K562 treated with DMSO at 1 percent for 48 hours (cell line): ENCODE measurements around the gene GPATCH3. TPM values are rescaled to one million over a fixed set of nuclear protein-coding genes. Genes with fewer than 3 reads are reported as not detected.

Experiments
- total RNA-seq: library from RNA; unstranded; fragments of 300-600 nt; gene quantifications from 2 replicates; pipeline ENCODE4 v1.2.3, GENCODE V29; 2022; ENCODE audit warnings: low replicate concordance; ENCODE audit errors: extremely low read depth

Gene GPATCH3, protein sequence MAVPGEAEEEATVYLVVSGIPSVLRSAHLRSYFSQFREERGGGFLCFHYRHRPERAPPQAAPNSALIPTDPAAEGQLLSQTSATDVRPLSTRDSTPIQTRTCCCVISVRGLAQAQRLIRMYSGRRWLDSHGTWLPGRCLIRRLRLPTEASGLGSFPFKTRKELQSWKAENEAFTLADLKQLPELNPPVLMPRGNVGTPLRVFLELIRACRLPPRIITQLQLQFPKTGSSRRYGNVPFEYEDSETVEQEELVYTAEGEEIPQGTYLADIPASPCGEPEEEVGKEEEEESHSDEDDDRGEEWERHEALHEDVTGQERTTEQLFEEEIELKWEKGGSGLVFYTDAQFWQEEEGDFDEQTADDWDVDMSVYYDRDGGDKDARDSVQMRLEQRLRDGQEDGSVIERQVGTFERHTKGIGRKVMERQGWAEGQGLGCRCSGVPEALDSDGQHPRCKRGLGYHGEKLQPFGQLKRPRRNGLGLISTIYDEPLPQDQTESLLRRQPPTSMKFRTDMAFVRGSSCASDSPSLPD
- total RNA-seq = not detected in 2 replicates

DNA sequence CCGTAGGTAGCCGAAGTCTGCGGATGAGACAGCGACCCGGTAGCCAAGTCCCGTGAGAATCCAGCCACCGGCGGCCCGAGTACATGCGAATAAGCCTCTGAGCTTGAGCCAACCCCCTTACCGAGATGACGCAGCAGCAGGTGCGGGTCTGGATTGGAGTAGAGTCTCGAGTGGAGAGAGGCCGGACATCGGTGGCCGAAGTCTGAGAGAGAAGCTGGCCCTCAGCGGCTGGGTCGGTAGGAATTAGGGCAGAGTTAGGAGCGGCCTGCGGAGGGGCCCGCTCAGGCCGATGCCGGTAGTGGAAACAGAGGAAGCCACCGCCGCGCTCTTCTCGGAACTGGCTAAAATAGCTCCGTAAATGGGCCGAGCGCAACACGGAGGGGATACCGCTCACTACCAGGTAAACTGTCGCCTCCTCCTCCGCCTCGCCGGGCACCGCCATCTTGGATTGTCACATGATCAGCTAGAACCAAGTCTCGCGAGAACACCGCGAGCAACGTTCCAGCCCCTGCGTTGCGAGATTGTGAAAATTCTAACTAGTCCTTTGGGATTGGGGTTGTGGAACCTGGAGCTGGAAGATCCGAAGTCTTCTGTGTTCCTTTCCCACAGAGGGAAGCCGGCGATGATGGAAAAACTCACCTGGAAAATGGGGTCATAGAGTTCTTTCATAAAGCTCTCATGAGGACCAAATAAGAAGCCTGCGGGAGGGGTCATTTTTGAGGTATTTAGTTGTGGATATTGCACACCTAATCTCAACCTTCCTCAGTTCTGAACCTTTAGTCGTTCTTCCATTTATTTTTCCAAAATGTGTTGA lies at the start of gene GPATCH3:
GPATCH3 (minus strand) TSS at position 467 of the 814 bp plus-strand sequence; CDS start at position 442, 25 bp downstream.

DNA sequence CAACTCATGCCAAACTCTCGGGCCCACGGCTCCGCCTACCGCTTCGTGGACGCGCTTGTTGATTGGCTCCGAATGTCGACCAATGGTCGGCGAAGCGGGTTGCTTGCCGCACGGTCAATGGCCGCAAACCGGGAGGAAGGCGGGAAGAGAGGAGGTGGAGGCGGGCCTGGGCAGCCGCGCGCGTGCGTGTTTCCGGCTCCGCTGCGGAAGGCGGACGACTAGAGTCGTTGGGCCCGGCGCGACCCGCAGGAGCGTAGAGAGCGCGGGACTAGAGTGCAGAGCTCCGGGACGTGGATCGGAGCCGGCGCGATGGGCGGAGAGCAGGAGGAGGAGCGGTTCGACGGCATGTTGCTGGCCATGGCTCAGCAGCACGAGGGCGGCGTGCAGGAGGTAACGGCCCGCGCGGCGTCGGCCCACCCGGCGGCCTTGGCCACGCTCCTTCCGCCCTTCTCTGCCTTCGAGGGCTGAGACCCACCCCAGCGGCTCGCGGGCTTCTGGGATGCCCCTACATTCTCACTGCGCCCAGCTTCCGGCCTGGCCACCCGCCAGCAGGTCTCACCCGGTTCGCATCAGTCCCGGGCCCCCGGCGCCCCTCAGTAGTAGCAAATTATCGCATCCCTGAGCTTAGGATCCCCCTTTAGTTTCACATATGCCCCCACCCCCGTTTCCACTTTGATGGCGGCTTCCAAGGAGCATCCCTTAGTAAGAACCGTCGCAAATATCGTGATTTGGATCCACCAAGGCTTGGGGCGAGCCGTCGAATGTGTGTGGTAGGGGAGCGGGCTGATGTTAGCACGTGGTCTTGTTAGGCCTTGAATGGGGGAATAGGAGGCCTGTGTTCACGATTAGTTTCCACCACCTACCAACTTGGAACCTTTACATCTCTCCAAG lies 21.5 kb upstream of the GPATCH3 start, which contains the start of gene NUDC:
NUDC (plus strand) TSS at position 204 of the 891 bp plus-strand sequence; CDS start at position 310, 106 bp downstream.

DNA sequence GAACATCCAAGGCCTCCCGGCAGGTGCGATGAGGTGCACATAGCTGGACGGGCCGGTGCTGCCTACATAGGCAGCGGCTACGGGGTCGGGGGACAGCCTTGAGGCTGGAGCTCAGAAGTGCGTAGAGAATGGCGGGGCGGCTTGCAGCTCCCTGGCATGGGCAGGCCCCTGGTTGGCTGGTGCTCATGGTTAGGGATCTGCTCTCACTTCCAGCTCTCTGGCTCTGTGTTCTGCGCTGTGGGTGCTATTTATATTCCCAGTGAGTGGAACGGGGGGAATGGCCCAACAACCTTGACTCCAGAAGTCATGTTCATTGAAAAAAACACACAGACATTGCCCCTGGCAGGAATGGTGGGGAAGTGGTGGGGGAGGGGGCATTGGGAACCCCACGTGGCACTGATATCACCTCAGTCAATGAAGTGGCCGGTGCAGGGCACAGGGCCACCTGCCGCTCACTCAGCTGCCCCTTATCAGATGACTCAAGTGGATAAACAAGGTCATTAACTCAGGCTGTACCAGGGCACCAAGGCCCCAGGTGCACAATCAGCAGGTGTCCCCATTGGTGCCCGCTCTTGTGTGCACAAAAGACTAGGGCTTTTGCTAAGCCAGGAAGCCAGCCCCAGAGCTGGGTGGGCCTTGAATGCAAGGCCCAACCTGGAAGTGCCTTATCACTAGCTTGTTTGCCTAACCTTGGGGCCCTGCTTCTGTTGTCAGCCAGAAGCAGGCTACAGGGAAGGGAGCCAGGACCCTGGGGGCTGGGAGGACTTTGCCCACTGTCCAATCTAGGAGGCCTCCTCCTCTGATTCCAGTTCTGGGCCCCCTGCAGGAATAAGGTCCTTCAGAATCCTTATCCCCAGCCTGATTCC lies 13.7 kb upstream of the GPATCH3 start, which contains the start of gene NR0B2:
NR0B2 (minus strand) TSS at position 222 of the 866 bp plus-strand sequence; CDS start at position 187, 35 bp downstream.

DNA sequence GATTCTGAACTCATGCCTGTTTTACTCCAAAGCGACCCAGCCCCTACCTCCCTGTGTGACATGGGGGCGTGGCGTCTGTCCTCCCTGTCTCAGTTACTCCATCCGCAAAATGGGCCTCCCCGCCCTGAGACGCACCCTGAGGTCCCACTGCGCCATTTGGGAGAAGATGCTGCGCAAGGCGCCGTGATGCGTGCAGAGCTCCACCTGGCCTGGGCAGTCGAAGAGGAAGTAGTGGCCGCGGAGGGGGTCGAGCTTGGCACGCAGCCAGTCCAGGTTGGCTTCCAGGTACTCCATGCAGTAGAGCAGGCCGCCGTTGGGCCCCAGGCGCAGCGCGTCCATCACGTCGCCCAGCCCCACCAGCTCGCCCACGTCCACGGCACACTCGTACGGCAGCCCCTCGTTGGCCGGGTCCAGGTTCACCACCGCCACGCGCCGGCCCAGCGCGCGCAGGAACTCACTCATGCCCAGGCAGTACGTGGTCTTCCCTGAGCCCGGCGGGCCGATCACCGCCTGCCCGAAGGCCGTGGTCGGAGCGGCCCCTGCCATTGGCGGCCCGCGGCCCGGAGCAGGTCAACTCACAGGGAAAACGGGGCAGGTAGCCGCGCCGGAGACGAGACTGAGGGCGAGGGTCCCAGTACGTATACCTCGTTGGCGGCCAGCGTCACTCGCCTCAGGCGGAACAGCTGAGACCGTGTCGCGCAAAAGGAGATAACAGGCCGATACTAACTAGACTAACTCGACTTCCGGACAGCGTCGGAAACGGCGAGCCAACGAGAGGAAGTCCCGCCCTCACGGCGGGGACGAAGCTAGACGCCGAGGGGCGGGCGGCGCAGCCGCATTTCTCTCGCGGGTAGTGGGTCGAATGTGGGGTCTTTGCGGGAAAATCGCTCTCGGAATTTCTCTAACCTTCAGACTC lies 10.5 kb downstream of the GPATCH3 start, which contains the start of gene GPN2:
GPN2 (minus strand) TSS at position 733 of the 916 bp plus-strand sequence; CDS start at position 546, 187 bp downstream.

DNA sequence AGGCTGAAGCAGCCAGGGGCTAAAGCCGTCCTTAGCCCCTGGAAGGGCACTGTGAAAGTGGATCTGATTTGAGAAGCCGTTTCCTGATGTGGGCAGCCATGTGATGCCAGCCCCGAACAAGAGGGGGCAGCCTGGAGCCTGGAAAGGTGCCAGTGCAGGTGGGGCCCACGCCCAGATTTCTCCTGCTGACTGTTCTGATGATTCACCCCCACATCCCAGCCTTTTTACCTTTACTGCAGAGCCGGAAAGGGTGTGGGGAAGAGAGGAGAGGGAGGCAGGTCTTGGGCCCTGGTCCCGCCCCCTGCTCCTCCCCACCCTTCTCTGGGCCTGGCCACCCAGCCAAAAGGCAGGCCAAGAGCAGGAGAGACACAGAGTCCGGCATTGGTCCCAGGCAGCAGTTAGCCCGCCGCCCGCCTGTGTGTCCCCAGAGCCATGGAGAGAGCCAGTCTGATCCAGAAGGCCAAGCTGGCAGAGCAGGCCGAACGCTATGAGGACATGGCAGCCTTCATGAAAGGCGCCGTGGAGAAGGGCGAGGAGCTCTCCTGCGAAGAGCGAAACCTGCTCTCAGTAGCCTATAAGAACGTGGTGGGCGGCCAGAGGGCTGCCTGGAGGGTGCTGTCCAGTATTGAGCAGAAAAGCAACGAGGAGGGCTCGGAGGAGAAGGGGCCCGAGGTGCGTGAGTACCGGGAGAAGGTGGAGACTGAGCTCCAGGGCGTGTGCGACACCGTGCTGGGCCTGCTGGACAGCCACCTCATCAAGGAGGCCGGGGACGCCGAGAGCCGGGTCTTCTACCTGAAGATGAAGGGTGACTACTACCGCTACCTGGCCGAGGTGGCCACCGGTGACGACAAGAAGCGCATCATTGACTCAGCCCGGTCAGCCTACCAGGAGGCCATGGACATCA lies 37.2 kb downstream of the GPATCH3 start, which contains the start of gene SFN:
SFN (plus strand) TSS at position 369 of the 904 bp plus-strand sequence; CDS start at position 433, 64 bp downstream.

Other genes with a start within 250 kb of the GPATCH3 start
- gene ARID1A, start 204.5 kb downstream of the GPATCH3 start, total RNA-seq = not detected in 2 replicates
- gene PIGV, start 112.5 kb downstream of the GPATCH3 start, total RNA-seq = not detected in 2 replicates
- 70.7 TPM in 1 of 2 replicates, not detected in the other for gene ZDHHC18, start 73.8 kb downstream of the GPATCH3 start, total RNA-seq
- gene SFN, start 37.3 kb downstream of the GPATCH3 start, total RNA-seq = not detected in 2 replicates
- gene GPN2, start 10.2 kb downstream of the GPATCH3 start, total RNA-seq = not detected in 2 replicates
- gene NR0B2, start 13.5 kb upstream of the GPATCH3 start, total RNA-seq = not detected in 2 replicates
- gene NUDC, start 21.3 kb upstream of the GPATCH3 start, total RNA-seq = not detected in 2 replicates
- not detected in 2 replicates for gene KDF1, start 60.0 kb upstream of the GPATCH3 start, total RNA-seq
- not detected in 2 replicates for gene TRNP1, start 93.2 kb upstream of the GPATCH3 start, total RNA-seq
- gene TENT5B, start 112.4 kb upstream of the GPATCH3 start, total RNA-seq = not detected in 2 replicates